Naive thymus-derived CD8-positive, alpha-beta T cell (primary cell): ENCODE data around the gene MAP3K5. TPM values are rescaled to one million over a fixed set of nuclear protein-coding genes. Genes with fewer than 3 reads are reported as not detected.
"Not testable (repeated sequence)": the region's sequence is repeated elsewhere in the genome, so short reads cannot be mapped to it uniquely, and the experiment has no call there.

Source experiments
- ATAC-seq, 2 donors: fragments of 150-1000 bp; cut with Tn5 transposase in 1 of 2; sonication (Bioruptor Pico), chemical (Tn5 transposase) in 1 of 2; 1 replicate in 1 of 2; 2 replicates in 1 of 2; pipeline ENCODE4 v1.10.0; 2021; ENCODE audit warnings: mild to moderate bottlenecking in 2 of 2, moderate library complexity in 2 of 2
- POLR2A ChIA-PET: fragments of 350-600 bp; sonication (Branson Sonifier 250); formaldehyde crosslinking; loops from one replicate; lab custom pipeline; 2021; ENCODE audit warnings: antibody characterized with exemption; lab: Charles Lee
- DNase-seq, 10 donors: peaks; one replicate each; pipeline versions ENCODE4 v3.0.0 to v3.0.0-alpha.2; 2020 to 2022
- H3K27ac Mint-ChIP-seq, 10 donors: one replicate each; pipeline ENCODE4 v1.8.0; 2020 to 2022; ENCODE audit warnings: mild to moderate bottlenecking in 10 of 10, mixed read lengths in 10 of 10, moderate library complexity in 4 of 10, inconsistent platforms in 1 of 10
- H3K27me3 Mint-ChIP-seq, 5 donors: one replicate each; pipeline ENCODE4 v1.8.0; 2021 to 2022; ENCODE audit warnings: mixed read lengths in 5 of 5
- H3K36me3 Mint-ChIP-seq, 3 donors: one replicate each; pipeline ENCODE4 v1.8.0; 2020 to 2022; ENCODE audit warnings: mixed read lengths in 3 of 3, mild to moderate bottlenecking in 2 of 3, inconsistent platforms in 1 of 3
- H3K4me1 Mint-ChIP-seq, 4 donors: one replicate each; pipeline ENCODE4 v1.8.0; 2021 to 2022; ENCODE audit warnings: mixed read lengths in 4 of 4
- H3K4me3 Mint-ChIP-seq, 10 donors: one replicate each; pipeline ENCODE4 v1.8.0; 2020 to 2022; ENCODE audit warnings: mild to moderate bottlenecking in 10 of 10, mixed read lengths in 10 of 10, moderate library complexity in 6 of 10, inconsistent platforms in 1 of 10
- H3K9me3 Mint-ChIP-seq, 9 donors: one replicate each; pipeline ENCODE4 v1.8.0; 2020 to 2022; ENCODE audit warnings: mixed read lengths in 9 of 9, mild to moderate bottlenecking in 3 of 9, inconsistent platforms in 1 of 9, moderate library complexity in 1 of 9
- polyA plus RNA-seq, 3 donors: library from polyadenylated mRNA; unstranded; fragments of 300-500 nt; fragmentation: Illumina TruSeq; gene quantifications; one replicate each; pipeline ENCODE4 v1.2.3, GENCODE V29; 2021
- total RNA-seq, 8 experiments: library from RNA in 2 of 8; stranded (reverse) in 2 of 8; gene quantifications; one replicate each; pipeline ENCODE4 v1.2.3 and lab custom pipeline; 2021 to 2026

MAP3K5 gene
- total and polyA plus RNA-seq, 5 experiments from 2014 or later, result 3.0 to 8.7 (median 4.5) TPM

- Mint-ChIP-seq H3K9me3 (peaks cover 0 to 4% (median 0%) of the 10 kb centered on the region in 9 donors), H3K36me3 (peaks cover 0 to 8% (median 2%) of the 10 kb centered on the region in 3 donors), H3K27ac (no peak overlapping the region), H3K27me3 (no peaks in the 10 kb centered on the region), H3K4me3 (no peak overlapping the region), H3K4me1 (peaks cover 8 to 38% (median 18%) of the 10 kb centered on the region in 4 donors)
- POLR2A ChIA-PET, result no interaction called here
- ATAC-seq (no peak), DNase-seq (no peak)
These were observed 65.3 kb downstream of the MAP3K5 start for GRCh38 chr6:136726837-136727557.

DNA sequence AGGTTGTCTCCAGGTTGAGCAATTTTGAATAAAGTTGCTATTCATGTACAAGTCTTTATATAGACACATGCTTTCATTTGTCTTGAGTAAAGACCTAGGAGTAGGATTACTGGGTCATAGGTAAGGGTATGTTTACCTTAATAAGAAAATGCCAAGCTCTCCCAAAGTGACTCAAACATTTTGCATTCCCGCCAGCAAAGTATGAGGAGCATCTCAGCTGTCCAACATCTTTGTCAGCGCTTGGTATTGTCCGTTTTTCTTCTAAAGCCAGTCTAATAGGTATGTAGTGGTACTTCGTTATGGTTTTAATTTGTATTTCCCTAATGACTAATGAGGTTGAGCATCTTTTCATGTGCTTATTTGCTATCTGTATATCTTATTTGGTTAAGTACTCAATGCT is 67.2 kb downstream of the MAP3K5 start:
- DNase-seq (no peak), ATAC-seq (no peak)
- Mint-ChIP-seq H3K4me1 (peaks cover 8 to 36% (median 15%) of the 10 kb centered on the region in 4 donors), H3K27ac (peak overlapping the region in 2 of 10 donors; percentile 5 to 17), H3K9me3 (peaks cover 0 to 4% (median 0%) of the 10 kb centered on the region in 9 donors), H3K4me3 (no peak overlapping the region), H3K36me3 (peaks cover 2 to 13% (median 3%) of the 10 kb centered on the region in 3 donors), H3K27me3 (no peaks in the 10 kb centered on the region)
- POLR2A ChIA-PET, result no interaction called here

DNA sequence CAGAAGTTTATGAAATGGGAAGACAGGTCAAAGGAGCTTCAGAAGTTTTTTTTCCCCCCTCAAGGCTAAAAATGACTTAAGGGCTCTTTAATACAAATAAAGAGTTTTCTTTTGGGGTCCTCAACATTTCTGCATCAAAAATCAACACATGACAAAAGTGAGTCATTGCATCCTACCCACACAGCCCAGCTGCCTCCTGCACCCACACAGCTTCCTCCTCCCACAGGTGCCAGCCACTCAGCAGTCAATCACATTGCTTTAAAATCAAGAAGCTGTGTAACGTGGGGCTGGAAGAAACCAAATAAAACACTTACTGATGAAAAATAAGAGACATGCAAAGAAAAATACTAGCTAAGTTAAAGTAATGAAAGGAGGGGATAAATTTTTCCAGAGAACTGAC is 68.5 kb downstream of the MAP3K5 start:
- Mint-ChIP-seq H3K36me3 (peaks cover 3 to 7% (median 7%) of the 10 kb centered on the region in 3 donors), H3K4me3 (peak overlapping the region in 6 of 10 donors; percentile 2 to 55 (median 19))
- POLR2A ChIA-PET, result no interaction called here

DNA sequence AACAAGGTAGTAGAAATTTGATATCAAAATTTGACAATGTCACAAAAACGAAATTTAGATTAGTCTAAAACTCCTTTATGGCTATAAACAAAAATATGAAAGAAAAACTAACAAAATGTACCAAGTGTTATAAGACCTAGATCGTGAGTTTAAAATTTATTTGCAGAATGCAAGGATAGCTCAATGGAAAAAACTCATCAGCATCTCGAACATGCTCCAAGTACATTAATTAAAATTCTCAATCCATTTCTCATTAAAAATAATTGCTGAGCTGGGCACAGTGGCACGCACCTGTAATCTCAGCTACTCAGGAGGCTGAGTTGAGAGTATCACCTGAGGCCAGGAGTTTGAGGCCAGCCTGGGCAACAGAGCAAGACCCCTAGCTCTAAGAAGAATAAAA is 70.8 kb downstream of the MAP3K5 start:
- Mint-ChIP-seq H3K9me3 (peaks cover 0 to 3% (median 0%) of the 10 kb centered on the region in 9 donors), H3K27me3 (no peaks in the 10 kb centered on the region), H3K27ac (no peak overlapping the region), H3K4me3 (no peak overlapping the region), H3K4me1 (peaks cover 4 to 59% (median 10%) of the 10 kb centered on the region in 4 donors), H3K36me3 (peaks cover 3 to 7% (median 7%) of the 10 kb centered on the region in 3 donors)
- POLR2A ChIA-PET, result no interaction called here
- DNase-seq (no peak), ATAC-seq (no peak)

More for the DNA sequence above, 68.5 kb downstream of the MAP3K5 start:
- H3K4me1 Mint-ChIP-seq, result peaks cover 6 to 40% (median 12%) of the 10 kb centered on the region in 4 donors
- peak in 5 of 10 donors; percentile 9 to 64 (median 18) for DNase-seq
- peaks cover 0 to 3% (median 0%) of the 10 kb centered on the region in 9 donors for H3K9me3 Mint-ChIP-seq
- H3K27me3 Mint-ChIP-seq, result no peaks in the 10 kb centered on the region
- H3K27ac Mint-ChIP-seq, result peak overlapping the region in 3 of 10 donors; percentile 9 to 74 (median 12)
- ATAC-seq, result peak; percentile 75 to 80

DNA sequence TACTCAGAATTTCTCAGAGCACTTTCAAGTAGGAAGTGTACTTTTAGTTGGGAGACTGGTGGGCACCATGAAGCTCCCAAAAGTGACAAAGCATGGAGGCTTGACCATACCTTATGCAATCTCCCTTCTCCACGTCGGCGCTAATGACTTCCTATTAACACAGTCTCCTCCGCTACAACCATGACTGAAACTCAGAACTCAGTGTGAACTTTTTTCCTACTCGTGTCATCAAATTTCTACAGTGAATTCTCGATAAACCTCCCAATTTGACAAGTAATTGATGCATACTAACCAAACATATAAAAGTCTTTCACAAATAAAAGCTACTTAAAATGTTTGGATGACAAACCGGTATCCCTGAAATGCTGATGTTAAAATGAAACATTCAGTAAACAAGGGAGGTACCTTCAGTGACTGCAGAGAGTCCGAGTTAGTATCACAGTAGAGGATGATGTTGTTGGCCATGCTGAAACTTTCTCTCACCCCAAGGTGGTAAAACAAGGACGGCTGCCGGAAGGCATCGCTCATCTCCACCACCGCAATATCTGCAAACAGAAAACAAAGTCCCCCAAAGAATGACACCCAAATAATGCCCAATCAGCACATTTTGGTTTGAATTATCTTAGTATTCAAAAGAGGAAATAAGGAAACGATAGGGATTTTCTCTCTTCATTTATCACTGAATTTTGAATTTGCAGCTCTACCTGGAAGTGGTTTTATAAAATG is 72.1 kb downstream of the MAP3K5 start:
- H3K9me3 Mint-ChIP-seq, result peaks cover 0 to 3% (median 0%) of the 10 kb centered on the region in 9 donors
- DNase-seq (no peak), ATAC-seq (no peak)
- peak overlapping the region in 1 of 10 donors; percentile 55 for H3K27ac Mint-ChIP-seq
- no peaks in the 10 kb centered on the region for H3K27me3 Mint-ChIP-seq
- H3K4me3 Mint-ChIP-seq, result peak overlapping the region in 1 of 10 donors; percentile 1
- H3K36me3 Mint-ChIP-seq, result peaks cover 3 to 11% (median 7%) of the 10 kb centered on the region in 3 donors
- POLR2A ChIA-PET, result no interaction called here
- peaks cover 4 to 64% (median 10%) of the 10 kb centered on the region in 4 donors for H3K4me1 Mint-ChIP-seq

GRCh38 chr6:136719280-136720044 is 72.8 kb downstream of the MAP3K5 start:
- peak overlapping the region in 1 of 10 donors; percentile 55 for H3K27ac Mint-ChIP-seq
- ATAC-seq (no peak), DNase-seq (no peak)
- POLR2A ChIA-PET, result no interaction called here
- peaks cover 3 to 11% (median 7%) of the 10 kb centered on the region in 3 donors for H3K36me3 Mint-ChIP-seq
- H3K4me1 Mint-ChIP-seq, result peaks cover 4 to 58% (median 9%) of the 10 kb centered on the region in 4 donors
- no peaks in the 10 kb centered on the region for H3K27me3 Mint-ChIP-seq
- H3K9me3 Mint-ChIP-seq, result peaks cover 0 to 3% (median 0%) of the 10 kb centered on the region in 9 donors
- peak overlapping the region in 1 of 10 donors; percentile 1 for H3K4me3 Mint-ChIP-seq

GRCh38 chr6:136718476-136718875 is 73.8 kb downstream of the MAP3K5 start:
- DNase-seq (no peak), ATAC-seq (no peak)
- Mint-ChIP-seq H3K4me3 (no peak overlapping the region), H3K27ac (peak overlapping the region in 2 of 10 donors; percentile 6 to 11), H3K27me3 (no peaks in the 10 kb centered on the region), H3K36me3 (peaks cover 3 to 11% (median 7%) of the 10 kb centered on the region in 3 donors), H3K9me3 (peaks cover 0 to 3% (median 0%) of the 10 kb centered on the region in 9 donors), H3K4me1 (peaks cover under 1 to 49% (median 3%) of the 10 kb centered on the region in 4 donors)
- POLR2A ChIA-PET, result no interaction called here

DNA sequence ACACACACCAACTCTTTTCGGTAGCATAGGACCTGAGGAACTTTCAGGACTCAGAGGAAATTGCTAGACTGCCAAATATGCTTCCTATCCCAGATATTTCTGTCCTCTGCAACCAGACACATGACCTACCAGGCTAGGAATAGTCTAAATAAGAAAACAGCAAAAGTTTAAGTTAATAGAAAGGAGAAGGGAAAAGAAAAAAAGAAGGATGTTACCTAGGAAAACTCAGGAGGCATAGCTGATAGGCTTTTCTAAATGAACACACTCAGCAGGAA is 74.6 kb downstream of the MAP3K5 start:
- no peaks in the 10 kb centered on the region for H3K27me3 Mint-ChIP-seq
- no peak overlapping the region for H3K4me3 Mint-ChIP-seq
- no peak for DNase-seq
- H3K27ac Mint-ChIP-seq, result peak overlapping the region in 2 of 10 donors; percentile 1 to 39
- H3K9me3 Mint-ChIP-seq, result peaks cover 0 to 5% (median 3%) of the 10 kb centered on the region in 9 donors
- peaks cover 0 to 50% (median 2%) of the 10 kb centered on the region in 4 donors for H3K4me1 Mint-ChIP-seq
- ATAC-seq, result no peak
- peaks cover 3 to 11% (median 10%) of the 10 kb centered on the region in 3 donors for H3K36me3 Mint-ChIP-seq
- POLR2A ChIA-PET, result no interaction called here

- Mint-ChIP-seq H3K27ac (peak overlapping the region in 3 of 10 donors; percentile 1 to 53 (median 39)), H3K4me1 (peaks cover 0 to 51% (median 2%) of the 10 kb centered on the region in 4 donors)
- POLR2A ChIA-PET, result interaction anchor here (0.7 kb wide), 1 partner anchor 12 kb away, joined by 3 read pairs; no protein-coding TSS in a partner anchor
These were observed 75.2 kb downstream of the MAP3K5 start for GRCh38 chr6:136716917-136717715.

GRCh38 chr6:136712642-136713041 is 79.6 kb downstream of the MAP3K5 start:
- DNase-seq, POLR2A ChIA-PET, ATAC-seq, H3K27ac Mint-ChIP-seq, H3K27me3 Mint-ChIP-seq, H3K9me3 Mint-ChIP-seq, H3K4me3 Mint-ChIP-seq, H3K36me3 Mint-ChIP-seq: not testable (repeated sequence)
- H3K4me1 Mint-ChIP-seq, result peaks cover 0 to 20% (median 2%) of the 10 kb centered on the region in 4 donors

More at GRCh38 chr6:136716917-136717715, 75.2 kb downstream of the MAP3K5 start:
- Mint-ChIP-seq H3K36me3 (peaks cover 3 to 12% (median 11%) of the 10 kb centered on the region in 3 donors), H3K9me3 (peaks cover 0 to 5% (median 3%) of the 10 kb centered on the region in 9 donors), H3K27me3 (no peaks in the 10 kb centered on the region), H3K4me3 (peak overlapping the region in 1 of 10 donors; percentile 13)
- no peak for ATAC-seq
- no peak for DNase-seq

- no peaks in the 10 kb centered on the region for H3K27me3 Mint-ChIP-seq
- ATAC-seq, result no peak
These were observed 80.6 kb downstream of the MAP3K5 start for GRCh38 chr6:136711644-136712043.

More at GRCh38 chr6:136711644-136712043, 80.6 kb downstream of the MAP3K5 start:
- POLR2A ChIA-PET, result no interaction called here
- Mint-ChIP-seq H3K36me3 (peaks cover 2 to 9% (median 4%) of the 10 kb centered on the region in 3 donors), H3K4me1 (peaks cover 0 to 10% (median 4%) of the 10 kb centered on the region in 4 donors), H3K9me3 (peaks cover 0 to 5% (median 0%) of the 10 kb centered on the region in 9 donors), H3K27ac (no peak overlapping the region), H3K4me3 (no peak overlapping the region)
- no peak for DNase-seq
